GM19467 (cell line): ENCODE data around the gene PCMT1.
"Not testable (repeated sequence)": the region's sequence is repeated elsewhere in the genome, so short reads cannot be mapped to it uniquely, and the experiment has no call there.

Source experiments
- ATAC-seq: cut with Tn5 transposase; IDR thresholded peaks from one replicate; pipeline ENCODE4 v1.9.1; 2021; ENCODE audit warnings: mild to moderate bottlenecking, moderate library complexity; ENCODE audit not compliant: unreplicated experiment

The PCMT1 gene

GRCh38 chr6:149852881-149853280 is 103.3 kb downstream of the PCMT1 start:
- no peak for ATAC-seq

- not testable (repeated sequence) for ATAC-seq
Measured at GRCh38 chr6:149854017-149854416, 104.5 kb downstream of the PCMT1 start.

- ATAC-seq = no peak
Measured at GRCh38 chr6:149854532-149854931, 105.0 kb downstream of the PCMT1 start.

DNA sequence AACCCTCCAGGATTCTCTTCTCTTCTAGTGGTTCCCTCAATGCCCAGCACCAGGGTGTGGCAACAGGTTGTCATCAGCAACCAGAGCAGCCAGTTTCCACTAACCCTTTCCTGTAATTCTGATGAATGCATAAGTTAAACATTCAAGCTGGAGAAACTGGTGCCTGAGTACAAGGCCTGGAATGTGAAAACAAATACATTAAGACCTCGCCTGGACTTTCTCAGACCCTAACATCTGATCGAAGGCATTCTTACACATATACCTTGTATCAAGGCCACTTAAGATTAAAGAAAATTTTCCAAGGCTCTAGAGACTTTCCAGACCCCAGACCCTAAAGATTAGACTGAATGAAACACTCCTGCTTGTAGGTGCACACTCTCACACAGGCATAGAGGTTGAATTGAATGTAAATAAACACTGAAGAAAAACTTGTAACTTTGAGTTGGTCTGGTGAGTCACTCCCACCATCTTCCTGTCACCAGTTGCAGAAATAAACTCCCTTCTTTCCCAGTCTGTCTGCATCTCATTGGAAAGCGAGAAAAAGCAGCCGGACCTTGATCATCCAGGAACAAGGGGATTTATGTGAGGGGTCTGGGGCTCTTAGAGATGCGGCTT is 105.6 kb downstream of the PCMT1 start:
- no peak for ATAC-seq

- no peak for ATAC-seq
Measured at GRCh38 chr6:149855741-149856140, 106.2 kb downstream of the PCMT1 start.

DNA sequence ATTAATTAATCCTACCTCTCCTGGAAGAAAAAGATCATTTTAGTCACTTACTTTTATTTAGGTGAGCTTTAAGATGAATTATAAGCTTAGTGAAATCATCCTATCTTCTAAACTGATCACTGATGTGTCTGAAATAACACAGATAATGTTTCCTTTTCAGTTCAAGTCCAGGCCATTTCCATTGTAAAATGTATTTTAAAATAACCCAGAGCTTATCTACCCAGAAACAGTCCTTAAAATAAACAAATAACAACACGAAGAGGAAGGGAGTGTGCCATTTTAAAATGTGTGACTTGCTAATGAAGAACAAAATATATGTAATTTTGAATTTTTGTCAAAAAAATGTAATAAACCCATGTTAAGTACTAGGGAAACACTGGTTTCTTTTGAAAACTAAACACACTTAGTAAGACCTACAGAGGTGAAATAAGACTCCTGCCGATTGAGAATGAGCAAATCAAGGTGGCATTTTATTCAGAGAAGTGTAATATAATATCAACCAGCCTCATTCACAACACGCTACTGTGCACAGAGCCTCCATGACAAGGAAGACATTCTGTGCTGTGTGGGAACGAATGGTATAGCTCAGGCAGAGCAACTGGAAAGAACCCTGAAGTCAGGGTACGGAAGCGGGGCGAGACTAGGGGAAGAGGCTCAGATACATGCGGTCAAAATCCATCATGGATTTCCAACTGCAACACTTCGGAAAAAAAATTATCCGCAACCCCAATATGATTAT is 106.9 kb downstream of the PCMT1 start:
- ATAC-seq = no peak

DNA sequence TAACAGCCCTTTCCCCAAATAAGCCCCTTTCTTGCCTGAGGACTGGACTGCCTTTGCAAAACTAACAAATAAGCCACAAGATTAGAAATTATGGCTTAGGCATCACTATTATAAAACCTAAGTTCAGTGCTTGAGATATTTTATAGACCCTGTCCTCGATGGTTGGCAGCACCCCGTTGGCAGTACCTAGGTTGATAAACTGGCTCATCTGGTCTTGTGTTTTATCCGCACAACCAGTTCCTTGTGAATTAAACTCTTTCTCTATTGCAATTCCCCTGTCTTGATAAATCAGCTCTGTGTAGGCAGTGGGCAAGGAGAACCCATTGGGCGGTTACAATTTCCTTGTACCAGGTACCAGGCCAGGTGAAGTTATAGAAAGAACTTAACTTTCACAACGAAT is 108.0 kb downstream of the PCMT1 start:
- no peak for ATAC-seq

DNA sequence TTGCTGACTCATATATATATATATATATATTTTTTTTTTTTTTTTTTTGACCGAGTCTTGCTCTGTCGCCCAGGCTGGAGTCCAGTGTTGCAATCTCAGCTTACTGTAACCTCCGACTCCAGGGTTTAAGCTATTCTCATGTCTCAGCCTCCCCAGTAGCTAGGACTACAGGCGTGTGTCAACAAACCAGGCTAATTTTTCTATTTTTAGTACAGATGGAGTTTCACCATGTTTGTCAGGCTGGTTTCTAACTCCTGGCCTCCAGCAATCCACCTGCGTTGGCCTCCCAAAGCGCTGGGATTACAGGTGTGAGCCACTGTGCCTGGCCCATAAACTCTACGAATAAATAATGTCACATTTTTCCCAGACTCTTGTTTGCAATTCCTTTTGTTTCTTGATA is 109.8 kb downstream of the PCMT1 start:
- ATAC-seq = no peak

DNA sequence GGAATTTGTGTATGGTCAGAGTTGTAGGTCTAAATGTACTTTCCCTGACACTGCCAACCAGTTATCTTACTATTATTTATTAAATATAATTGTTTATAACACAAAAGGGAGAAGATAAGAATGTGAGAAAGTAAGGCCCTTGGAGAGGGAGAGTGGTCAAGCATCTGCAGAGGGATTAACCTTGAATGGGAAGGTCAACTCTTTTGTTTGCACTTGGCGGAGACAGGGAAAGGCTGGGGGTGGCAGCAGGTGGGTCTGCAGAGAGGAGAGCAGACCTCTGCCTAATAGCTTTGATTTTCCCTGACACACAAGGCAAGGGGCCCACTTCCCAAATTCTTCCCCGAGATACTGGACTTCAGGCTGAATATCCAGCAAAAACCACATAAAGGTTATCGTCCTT is 110.4 kb downstream of the PCMT1 start:
- ATAC-seq = no peak

- no peak for ATAC-seq
Measured at GRCh38 chr6:149860513-149860833, 110.9 kb downstream of the PCMT1 start.
